HCT116 (cell line): ENCODE measurements around the gene ANTXRL.

Experiments
- CEBPB ChIP-seq: IDR thresholded peaks from 2 replicates; pipeline ENCODE4 v1.6.1; 2012; ENCODE audit warnings: low read depth
- EZH2phosphoT487 ChIP-seq: fragments of 200-600 bp; IDR thresholded peaks from 2 replicates; pipeline ENCODE4 v1.6.1; 2018; ENCODE audit warnings: antibody characterized with exemption, borderline replicate concordance
- JUND ChIP-seq: IDR thresholded peaks from 2 replicates; pipeline ENCODE4 v1.6.1; 2012
- POLR2A ChIP-seq: IDR thresholded peaks from 2 replicates; pipeline ENCODE4 v1.7.0; 2011; ENCODE audit warnings: borderline replicate concordance; ENCODE audit not compliant: insufficient read depth, insufficient read length; ENCODE audit errors: extremely low read depth
- POLR2AphosphoS5 ChIP-seq: IDR thresholded peaks from 2 replicates; pipeline ENCODE4 v1.6.1; 2011; ENCODE audit warnings: mild to moderate bottlenecking, low read depth, low read length, moderate library complexity
- RAD21 ChIP-seq: IDR thresholded peaks from 2 replicates; pipeline ENCODE4 v1.6.1; 2012; ENCODE audit warnings: low read depth, mild to moderate bottlenecking
- REST ChIP-seq: IDR thresholded peaks from 2 replicates; pipeline ENCODE4 v1.6.1; 2012; ENCODE audit warnings: low read depth
- YY1 ChIP-seq: IDR thresholded peaks from 2 replicates; pipeline ENCODE4 v1.6.1; 2011; ENCODE audit warnings: low read length, low read depth, moderate library complexity, mild to moderate bottlenecking; ENCODE audit not compliant: insufficient replicate concordance; ENCODE audit errors: extremely low read depth
- TF ChIP-seq, protein P1 (sequence below), 3 experiments: fragments of 200-600 bp in 1 of 3; sonication (generic) in 1 of 3; IDR thresholded peaks in 2 of 3; conservative IDR thresholded peaks in 1 of 3; 2 replicates each; pipeline ENCODE4 v1.5.1; 2012 to 2017; ENCODE audit warnings: low read depth in 2 of 3, low read length in 2 of 3, antibody characterized with exemption in 1 of 3, borderline replicate concordance in 1 of 3, control low read depth in 1 of 3, mild to moderate bottlenecking in 1 of 3, mixed read lengths in 1 of 3, mixed run types in 1 of 3, moderate library complexity in 1 of 3; ENCODE audit not compliant: insufficient read depth in 1 of 3
- TF ChIP-seq, protein P2 (sequence below): IDR thresholded peaks from 2 replicates; pipeline ENCODE4 v1.6.1; 2011; ENCODE audit warnings: mild to moderate bottlenecking, low read length, moderate library complexity; ENCODE audit not compliant: insufficient replicate concordance; ENCODE audit errors: extremely low read depth

GRCh38 chr10:46294641-46295220, 7.9 kb downstream of the ANTXRL start:
- no peak for TF ChIP-seq EZH2phosphoT487
- TF ChIP-seq, protein P1, sequence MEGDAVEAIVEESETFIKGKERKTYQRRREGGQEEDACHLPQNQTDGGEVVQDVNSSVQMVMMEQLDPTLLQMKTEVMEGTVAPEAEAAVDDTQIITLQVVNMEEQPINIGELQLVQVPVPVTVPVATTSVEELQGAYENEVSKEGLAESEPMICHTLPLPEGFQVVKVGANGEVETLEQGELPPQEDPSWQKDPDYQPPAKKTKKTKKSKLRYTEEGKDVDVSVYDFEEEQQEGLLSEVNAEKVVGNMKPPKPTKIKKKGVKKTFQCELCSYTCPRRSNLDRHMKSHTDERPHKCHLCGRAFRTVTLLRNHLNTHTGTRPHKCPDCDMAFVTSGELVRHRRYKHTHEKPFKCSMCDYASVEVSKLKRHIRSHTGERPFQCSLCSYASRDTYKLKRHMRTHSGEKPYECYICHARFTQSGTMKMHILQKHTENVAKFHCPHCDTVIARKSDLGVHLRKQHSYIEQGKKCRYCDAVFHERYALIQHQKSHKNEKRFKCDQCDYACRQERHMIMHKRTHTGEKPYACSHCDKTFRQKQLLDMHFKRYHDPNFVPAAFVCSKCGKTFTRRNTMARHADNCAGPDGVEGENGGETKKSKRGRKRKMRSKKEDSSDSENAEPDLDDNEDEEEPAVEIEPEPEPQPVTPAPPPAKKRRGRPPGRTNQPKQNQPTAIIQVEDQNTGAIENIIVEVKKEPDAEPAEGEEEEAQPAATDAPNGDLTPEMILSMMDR (IDR thresholded peaks at IDR 0.05 in 2 of 3, conservative IDR thresholded peaks at IDR 0.05 in 1 of 3; ENCODE audit: borderline replicate concordance in 1 of 3, insufficient read depth in 1 of 3, low read depth in 2 of 3, low read length in 2 of 3), result no peak
- TF ChIP-seq POLR2A, result no peak
- no peak for TF ChIP-seq RAD21
- TF ChIP-seq CEBPB, result no peak
- TF ChIP-seq, protein P2, sequence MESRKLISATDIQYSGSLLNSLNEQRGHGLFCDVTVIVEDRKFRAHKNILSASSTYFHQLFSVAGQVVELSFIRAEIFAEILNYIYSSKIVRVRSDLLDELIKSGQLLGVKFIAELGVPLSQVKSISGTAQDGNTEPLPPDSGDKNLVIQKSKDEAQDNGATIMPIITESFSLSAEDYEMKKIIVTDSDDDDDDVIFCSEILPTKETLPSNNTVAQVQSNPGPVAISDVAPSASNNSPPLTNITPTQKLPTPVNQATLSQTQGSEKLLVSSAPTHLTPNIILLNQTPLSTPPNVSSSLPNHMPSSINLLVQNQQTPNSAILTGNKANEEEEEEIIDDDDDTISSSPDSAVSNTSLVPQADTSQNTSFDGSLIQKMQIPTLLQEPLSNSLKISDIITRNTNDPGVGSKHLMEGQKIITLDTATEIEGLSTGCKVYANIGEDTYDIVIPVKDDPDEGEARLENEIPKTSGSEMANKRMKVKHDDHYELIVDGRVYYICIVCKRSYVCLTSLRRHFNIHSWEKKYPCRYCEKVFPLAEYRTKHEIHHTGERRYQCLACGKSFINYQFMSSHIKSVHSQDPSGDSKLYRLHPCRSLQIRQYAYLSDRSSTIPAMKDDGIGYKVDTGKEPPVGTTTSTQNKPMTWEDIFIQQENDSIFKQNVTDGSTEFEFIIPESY, result no peak
- no peak for TF ChIP-seq YY1
- no peak for TF ChIP-seq POLR2AphosphoS5
- no peak for TF ChIP-seq REST
- no peak for TF ChIP-seq JUND
